Fibroblast of gingiva (primary cell): ENCODE data around the gene CDH4.

Source experiments
- DNase-seq: peaks from one replicate; pipeline ENCODE4 v3.0.0-alpha.2; 2011; ENCODE audit warnings: low read depth

Gene CDH4

DNA sequence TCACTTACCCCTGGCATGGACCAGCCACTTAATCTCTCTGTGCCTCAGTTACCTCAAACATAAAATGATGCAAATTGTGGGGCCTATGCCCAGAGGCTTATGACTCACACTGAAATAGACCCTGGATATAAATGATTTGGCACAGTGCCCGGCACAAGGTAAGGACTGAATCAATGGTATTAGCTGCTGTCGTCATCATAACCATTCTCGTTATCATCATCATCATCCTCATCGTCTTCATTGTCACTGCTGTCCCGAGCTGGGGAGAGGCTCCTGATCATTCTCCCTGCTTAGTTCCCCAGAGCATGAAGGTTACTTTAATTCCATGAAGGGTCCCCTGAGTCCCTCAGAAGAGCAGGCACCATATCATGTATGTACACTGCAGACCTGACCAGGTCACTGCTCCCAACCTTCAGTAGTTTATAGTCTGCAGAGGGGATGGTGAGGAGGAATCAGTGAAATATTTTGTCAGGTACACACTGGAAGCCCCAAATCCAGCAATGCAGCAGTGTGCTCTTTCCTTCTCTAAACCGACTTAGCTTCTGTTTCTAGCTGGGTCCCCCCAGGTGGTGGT, 664.3 kb downstream of the CDH4 start:
- DNase-seq, result no peak

DNA sequence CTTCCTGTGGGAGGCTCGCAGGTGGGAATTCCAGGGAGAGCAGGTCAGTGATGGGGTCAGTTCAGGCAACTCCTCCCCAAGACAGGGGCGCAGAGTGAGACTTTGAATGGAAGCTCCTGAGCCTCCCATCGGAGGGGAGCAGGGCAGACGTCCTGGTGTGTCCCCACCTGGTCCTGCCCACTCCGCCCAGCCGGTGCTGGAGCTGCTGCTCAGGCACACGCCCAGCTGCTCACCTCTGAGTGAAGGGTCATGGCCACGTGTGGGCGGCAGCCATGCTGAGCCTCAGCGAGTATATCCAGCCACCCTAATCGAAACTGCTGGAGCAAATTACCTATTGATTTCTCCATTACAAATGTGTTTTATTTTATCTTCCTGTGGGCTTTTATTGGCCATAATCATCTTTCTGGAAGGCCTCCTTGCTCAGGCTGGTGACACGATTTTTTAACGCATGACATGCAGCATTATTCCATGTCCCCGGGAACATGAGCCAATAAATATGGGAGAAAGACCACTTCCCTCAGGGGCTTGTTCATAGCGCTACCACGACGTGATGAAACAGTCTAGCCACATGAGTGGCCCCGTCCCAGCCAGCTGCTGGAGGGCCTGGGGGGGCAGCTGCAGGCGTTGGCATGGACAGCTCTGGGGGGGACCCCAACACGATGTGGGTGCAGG, 665.5 kb downstream of the CDH4 start:
- DNase-seq, result no peak

DNA sequence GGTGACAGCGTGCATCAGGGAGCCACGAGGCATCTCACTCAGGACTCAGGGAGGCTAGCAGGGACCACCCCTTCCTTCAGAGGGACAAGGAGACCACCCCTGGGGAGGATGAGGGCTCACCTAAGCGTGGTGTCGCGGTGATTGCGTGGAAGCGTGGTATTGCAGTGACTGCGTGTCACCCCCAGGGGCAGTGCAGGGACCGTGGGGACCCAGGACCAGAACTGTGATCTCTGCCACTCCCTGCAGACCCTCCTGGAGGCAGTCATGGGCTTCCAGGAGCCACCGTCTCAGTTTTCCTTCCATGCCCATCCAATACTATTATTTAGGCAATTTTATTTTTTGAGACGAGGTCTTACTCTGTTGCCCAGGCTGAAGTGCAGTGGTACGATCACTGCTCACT, 666.5 kb downstream of the CDH4 start:
- DNase-seq, result no peak

DNA sequence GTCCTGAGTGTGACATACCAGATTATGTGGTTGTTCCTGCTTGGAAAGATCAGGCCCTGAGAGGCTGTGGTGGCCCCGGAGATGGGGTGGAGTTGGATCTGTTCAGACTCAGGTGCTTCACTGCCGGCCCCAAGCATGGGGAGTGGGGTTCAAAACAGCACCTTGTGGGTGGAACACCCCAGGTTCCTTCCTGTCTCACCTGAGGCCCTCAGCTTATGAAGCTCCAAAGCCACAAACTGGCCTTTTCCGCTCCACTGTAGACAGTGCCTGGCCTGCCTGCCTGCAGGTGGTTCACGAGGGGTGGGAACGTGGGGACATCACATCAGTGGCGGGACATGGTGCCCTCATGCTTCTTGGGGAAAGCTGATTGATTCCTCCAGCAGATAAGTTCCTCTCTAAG, 667.2 kb downstream of the CDH4 start:
- DNase-seq, result no peak

DNA sequence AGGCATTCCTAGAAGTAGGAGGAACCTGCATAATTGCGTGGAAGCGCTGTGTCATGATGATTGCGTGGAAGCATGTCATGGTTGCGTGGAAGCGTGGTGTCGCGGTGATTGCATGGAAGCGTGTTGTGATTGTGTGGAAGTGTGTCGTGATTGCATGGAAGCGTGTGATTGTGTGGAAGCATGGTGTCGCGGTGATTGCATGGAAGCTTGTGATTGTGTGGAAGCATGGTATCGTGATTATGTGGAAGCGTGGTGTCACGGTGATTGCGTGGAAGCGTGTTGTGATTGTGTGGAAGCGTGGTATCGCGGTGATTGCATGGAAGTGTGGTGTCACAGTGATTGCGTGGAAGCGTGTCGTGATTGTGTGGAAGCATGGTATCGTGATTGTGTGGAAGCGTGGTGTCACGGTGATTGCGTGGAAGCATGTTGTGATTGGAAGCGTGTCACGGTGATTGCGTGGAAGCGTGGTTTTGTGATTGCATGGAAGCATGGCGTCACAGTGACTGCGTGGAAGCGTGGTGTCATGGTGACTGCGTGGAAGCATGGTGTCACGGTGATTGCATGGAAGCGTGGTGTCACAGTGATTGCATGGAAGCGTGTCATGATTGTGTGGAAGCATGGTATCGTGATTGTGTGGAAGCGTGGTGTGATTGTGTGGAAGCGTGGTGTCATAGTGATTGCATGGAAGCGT, 667.8 kb downstream of the CDH4 start:
- no peak for DNase-seq

DNA sequence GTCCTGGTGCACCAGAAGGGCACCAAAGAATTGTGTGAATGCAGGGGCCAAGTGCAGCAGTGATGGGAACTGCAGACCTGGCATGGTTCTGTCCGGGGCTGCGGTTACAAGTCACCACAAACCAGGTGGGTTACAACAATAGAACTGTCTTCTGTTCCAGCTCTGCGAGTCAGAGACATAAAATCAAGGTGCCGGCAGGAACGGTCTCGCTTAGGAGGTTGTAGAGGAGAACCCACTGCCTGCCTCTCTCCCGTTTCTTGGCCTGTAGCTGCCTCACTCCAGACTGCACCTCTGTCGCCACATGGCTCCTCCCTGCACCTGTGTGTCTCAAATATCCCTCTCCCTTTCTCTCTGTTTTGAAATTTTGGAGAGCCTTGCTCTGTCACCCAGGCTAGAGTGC, 670.4 kb downstream of the CDH4 start:
- DNase-seq, result no peak

DNA sequence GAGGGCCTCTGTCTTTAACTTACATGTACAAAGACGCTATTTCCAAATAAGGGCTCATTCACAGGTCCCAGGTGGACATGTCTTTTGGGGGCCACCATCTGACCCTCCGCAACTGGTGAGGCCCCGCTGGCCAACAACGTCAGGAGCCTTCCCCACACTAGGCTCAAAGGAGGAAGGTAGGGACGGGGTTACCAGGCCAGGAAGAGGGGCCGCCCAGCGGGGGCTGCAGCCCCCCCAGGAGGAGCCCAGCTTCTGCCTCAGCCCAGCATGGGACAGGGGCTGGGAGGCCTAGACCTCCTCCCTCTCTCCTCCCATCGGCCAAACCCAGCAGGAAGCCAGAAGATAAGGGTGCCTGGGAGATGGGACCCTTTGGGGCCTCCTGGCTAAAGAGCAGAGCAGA, 670.9 kb downstream of the CDH4 start:
- DNase-seq, result no peak

DNA sequence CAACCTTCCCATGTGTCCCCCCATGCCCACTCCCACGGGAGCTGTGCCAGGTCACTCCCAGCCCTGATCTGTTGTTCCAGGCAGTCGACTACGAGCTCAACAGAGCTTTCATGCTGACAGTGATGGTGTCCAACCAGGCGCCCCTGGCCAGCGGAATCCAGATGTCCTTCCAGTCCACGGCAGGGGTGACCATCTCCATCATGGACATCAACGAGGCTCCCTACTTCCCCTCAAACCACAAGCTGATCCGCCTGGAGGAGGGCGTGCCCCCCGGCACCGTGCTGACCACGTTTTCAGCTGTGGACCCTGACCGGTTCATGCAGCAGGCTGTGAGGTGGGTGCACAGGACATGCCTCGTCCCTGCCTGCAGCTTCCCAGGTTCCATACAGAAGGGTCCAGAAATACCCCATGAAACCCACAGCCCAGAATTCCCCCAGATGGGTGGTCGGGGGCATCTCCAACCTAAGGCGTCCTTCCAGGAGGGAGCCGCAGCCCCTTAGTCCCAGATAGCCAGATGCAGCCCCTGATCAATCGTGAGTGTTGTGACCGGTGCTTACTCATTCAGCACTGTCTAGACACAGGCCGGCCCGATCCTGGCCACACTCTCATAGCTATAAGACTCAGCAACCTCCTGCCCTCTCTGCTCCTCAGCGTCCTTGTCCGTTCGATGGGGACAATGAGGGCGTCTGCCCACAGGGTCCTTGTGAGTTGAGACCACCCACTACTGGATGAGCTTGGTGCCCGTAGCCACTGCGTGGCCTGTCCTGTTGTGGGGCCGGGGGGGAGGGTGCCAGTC, 671.5 kb downstream of the CDH4 start:
- DNase-seq, result no peak

DNA sequence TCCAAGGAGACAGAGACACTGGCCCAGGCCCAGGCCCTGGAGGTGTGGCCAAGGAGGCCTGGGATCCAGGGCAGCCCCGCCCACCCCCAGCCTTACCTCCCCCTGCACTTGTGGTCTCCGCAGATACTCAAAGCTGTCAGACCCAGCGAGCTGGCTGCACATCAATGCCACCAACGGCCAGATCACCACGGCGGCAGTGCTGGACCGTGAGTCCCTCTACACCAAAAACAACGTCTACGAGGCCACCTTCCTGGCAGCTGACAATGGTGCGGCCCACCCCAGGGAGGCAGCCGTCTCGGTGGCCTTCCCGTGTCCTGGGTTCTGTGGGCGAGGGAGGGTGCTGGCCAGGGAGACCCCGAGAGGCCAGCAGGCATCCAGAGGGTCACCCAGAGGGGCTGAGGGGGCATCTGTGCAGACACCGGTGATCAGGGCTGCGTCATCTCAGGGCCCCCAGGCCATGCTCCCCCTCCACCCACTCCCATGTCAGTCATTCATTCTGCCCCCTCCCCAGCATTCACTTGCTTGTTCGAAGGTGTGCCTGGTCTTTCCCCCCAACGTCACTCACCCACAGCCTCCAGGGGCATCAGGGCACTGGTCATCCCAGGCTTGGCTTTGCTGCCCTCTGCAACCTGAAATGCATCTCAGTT, 672.3 kb downstream of the CDH4 start:
- no peak for DNase-seq

DNA sequence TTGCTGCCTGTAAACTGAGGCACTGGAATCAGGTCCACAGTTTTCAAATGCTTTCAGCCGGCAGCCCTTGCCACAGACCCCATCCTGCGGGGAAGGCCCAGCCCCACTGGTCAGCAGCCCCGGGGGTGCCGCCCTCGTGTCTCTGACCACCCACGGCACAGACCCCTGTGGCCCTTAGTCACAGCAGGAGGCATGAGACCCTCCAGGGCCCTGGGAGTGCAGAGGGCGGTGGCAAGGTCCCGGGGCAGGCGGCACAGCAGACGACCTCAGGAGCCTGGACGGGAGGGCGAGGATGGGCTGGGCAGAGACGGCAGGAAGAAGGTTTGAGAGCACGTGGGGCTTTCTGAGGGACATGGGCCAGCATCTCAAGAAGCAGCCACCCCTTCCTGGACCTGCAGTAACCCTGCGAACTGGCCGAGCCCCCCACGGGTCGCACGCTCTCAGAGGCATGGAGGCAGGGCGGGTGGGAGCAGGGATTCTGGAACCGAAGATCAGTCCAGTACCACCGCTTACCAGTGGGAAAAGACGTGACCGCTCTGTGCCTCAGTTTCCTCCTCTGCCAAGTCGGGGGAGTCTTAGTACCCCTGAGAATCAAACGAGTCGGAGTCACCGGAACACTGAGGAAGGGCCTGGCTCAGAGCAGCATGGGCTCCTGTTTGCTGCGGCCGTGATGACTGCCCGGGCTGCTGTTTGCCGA, 672.9 kb downstream of the CDH4 start:
- DNase-seq, result no peak

DNA sequence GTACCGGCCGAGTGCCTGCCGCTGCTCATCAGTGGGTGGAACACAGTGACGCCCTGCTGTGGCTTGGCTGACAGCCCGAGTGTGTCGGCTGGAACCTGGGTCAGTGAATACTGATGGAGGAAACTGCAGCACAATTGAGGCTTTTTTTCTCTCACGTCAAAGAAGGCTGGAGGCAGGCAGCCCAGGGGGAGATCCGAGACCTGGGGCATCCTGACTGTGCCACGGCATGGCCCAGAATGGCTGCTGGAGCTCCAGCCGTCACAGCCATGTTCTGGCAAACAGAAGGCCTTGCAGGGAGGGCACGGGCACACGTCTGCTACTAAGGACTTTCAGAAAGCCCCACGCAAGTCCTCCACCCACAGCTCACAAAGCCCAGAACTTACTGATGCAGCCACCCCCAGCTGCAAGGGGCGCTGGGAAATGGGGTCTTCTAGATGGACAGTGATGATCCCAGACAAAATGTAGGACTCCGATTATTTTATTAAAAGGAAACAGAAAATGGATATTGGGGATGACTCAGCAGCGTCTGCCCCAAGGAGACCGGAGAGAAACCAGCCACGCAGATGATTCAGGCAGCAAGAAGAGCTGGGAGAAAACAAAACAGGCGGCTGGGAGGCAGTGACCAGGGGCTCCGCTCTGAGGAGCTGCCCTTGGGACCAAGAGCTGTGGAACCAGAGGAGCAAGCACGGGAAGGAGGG, 673.6 kb downstream of the CDH4 start:
- DNase-seq, result no peak

DNA sequence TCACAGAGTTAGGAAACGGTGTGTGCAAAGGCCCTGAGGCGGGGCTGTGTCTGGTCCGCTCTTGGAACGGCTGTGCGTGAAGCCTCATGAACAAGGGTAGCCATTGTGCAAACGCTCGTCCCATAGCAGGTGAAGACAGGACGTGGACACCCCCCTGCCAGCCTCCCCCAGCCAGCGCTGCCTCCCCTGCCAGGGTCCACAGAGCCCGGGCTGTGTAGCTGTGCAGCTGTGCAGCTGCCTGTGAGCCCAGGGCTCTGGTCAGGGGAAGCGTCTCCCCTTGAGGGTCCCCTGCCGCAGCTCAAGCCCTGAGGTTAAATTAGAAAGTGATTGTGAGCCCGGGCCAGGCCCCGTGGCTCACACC, 674.2 kb downstream of the CDH4 start:
- DNase-seq, result no peak

DNA sequence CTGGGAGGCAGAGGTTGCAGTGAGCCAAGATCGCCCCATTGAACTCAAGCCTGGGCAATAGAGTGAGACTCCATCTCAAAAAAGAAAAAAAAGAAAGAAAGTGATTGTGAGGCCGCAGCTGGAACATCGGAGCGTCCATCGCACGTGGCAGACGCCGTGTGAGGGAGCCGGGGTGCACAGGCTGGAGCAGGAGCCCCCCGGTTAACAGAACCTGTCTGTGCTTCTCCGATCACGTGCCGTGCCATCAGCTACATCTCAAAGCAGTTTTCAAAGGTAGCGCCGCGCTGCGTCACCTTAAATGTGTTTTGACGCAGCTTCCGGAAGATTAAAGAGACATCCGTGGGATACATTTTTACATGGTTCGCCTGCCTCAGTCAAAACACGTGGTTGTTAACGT, 674.7 kb downstream of the CDH4 start:
- DNase-seq, result no peak

DNA sequence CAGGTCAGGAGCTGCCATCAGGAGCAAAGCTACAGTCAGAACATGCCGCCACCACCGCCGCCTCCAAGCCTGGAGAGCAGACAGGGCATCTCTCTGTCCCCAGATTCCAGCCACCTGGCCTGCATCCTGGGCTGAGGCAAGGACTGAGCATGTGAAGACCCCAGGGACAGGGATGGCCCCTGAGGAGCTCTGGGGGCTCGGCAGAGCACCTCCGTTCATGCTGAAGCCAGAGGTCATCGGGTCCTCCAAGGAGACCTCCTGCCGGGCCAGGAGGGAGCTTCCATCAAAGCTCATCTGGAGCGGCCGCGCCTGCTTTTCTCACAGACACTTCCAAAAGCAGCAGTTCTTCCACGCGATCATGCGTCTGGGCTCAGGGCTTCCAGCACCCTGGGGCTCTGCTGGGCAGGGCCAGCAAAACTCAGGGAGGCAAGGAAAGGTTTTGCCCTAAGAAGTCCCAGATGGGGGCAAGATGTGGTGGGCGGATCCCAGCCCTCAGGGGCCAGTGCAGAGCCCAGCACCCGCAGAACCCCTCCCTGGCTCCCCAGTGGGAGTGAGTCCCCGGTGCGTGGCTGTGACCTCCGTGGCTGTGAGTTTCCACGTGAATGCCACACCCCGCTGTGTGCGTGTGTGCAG, 675.2 kb downstream of the CDH4 start:
- no peak for DNase-seq

DNA sequence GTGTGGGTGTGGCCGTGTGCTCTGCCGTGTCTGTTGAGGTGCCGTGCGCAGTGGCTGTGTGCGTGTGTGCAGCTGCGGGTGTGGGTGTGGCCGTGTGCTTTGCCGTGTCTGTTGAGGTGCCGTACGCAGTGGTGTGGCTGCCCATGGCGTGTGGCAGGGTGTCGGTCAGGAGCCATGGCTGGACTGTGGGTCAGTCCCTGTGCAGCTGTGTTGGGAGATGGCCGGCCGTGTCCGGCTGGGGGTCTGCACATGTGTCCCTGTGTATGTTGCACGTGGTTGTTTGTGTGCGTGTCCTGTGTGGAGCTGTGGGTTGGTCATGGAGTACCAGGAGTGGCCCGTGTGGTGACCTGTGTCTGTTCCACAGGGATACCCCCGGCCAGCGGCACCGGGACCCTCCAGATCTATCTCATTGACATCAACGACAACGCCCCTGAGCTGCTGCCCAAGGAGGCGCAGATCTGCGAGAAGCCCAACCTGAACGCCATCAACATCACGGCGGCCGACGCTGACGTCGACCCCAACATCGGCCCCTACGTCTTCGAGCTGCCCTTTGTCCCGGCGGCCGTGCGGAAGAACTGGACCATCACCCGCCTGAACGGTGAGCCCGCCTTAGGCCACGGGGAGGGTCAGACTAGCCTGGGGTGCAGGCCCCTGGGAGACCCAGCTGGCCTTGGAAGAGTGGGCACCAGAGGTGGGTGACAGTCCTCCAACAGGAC, 675.9 kb downstream of the CDH4 start:
- DNase-seq, result no peak

DNA sequence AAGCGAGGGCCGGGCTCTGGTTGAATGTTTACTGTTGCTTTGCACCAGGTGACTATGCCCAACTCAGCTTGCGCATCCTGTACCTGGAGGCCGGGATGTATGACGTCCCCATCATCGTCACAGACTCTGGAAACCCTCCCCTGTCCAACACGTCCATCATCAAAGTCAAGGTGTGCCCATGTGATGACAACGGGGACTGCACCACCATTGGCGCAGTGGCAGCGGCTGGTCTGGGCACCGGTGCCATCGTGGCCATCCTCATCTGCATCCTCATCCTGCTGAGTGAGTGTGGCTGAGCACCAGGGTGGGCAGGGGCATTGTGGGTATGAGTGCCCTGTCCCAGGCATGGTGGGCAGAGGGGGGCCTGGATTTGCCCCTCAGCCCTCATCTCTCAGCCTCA, 677.5 kb downstream of the CDH4 start:
- DNase-seq, result no peak

DNA sequence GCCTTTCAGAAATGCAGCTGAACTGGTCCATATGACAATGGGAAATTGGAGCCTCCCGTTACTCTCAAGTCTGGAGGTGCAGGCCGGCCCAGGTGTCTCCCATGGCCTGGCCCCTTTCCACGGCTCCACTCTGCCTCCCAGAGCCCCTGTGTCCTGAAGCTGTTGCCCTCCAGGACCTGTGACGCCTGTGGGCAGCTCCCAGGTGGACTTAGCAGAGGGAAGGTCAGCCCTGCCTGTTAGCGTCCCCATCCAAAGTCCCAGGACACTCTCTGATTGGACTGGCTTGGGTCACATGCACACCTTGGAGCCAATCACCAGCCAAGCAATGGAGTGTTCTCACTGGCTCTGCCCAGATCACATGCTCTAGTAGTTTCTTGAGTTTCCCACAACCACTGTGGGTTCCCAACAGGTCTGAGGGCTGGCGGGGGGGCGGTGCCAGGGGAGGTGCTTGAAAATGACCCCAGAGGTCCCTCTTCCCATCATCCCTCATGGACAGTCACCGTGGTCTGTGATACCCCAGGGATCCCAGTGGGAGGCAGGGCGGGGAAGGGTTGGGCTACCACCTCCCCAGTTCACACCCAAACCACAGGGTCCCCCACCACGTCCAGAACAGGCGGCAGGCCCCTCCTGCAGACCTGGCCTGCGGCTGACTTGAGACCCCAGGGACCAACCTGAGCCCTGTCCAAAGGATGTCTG, 678.1 kb downstream of the CDH4 start:
- DNase-seq, result no peak

DNA sequence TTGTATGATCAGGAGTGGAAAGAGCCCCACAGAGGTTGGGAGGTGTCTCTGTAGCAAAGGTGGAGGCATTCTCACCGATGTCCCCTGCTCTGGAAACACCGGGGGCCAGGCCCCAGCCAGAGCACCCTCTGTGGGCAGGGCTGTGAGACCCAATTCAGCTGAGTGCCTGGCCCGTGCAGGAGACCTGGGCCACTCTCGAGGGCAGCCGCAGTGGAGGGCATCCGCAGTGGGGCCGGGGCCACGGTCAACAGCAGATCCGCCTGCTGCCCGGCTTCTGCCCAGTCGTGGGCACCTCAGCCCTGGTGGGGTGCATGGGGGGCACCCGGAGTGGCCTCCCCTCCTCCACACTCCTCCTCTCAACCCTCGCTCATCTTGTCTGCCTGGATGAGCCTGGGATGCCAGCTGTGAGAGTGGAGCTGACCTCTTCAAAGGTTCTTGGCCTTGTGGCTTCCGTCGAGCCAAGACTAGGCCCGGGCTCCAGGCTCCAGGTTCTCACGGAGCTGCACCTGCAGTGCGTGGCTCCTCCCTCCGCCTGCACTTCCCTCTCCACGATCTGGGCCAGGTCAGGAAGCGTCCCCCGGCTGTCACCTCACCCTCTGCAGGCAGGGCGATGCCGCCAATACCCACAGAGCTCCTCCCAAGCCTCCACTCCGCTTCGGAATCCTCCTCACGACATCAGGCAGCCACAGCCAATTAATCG, 678.9 kb downstream of the CDH4 start:
- no peak for DNase-seq
